ENCODE measurements around the gene PLCXD1. TPM values are rescaled to one million over a fixed set of nuclear protein-coding genes. Genes with fewer than 3 reads are reported as not detected.

The PLCXD1 gene
- polyA plus RNA-seq, 3 donors: 2.9 to 28.7 (median 6.7) TPM

GRCh38 chrX:348461-349117 lies 67.4 kb downstream of the PLCXD1 start:
- no peak overlapping the region for H2AFZ ChIP-seq (ENCODE audit: insufficient read depth, low read depth, low read length, poor library complexity, severe bottlenecking)
- no peak overlapping the region for H3K4me3 ChIP-seq (replicated peaks in 1 of 3; ENCODE audit: low read depth in 2 of 3, low read length in 3 of 3)
- no peak overlapping the region for H3K4me2 ChIP-seq (replicated peaks; ENCODE audit: extremely low read depth, low read length, poor library complexity, severe bottlenecking)
- Mint-ChIP-seq H3K36me3 (peaks cover 28 to 39% of the 10 kb centered on the region in 2 donors), H3K4me1 (no peaks in the 10 kb centered on the region), H3K27ac (no peak overlapping the region), H3K27me3 (ENCODE audit: low read depth in 3 of 3) (peaks cover 0 to 2% (median 0%) of the 10 kb centered on the region in 3 donors), H3K4me3 (no peak overlapping the region), H3K9me3 (peaks cover 17 to 80% (median 38%) of the 10 kb centered on the region in 7 donors)
- intact Hi-C loops (cut with micrococcal nuclease): no loop called here
- DNase-seq: no peak
- no peak overlapping the region for H3K27ac ChIP-seq (ENCODE audit: low read depth in 1 of 2, low read length in 2 of 2)
- peaks cover 32 to 84% of the 10 kb centered on the region in 2 donors for H3K9me3 ChIP-seq (replicated peaks in 1 of 2; ENCODE audit: control insufficient read depth in 1 of 2, insufficient read depth in 1 of 2, low read length in 2 of 2)
- H3K27me3 ChIP-seq (ENCODE audit: control insufficient read depth in 2 of 2, insufficient read depth in 2 of 2, low read length in 2 of 2): no peaks in the 10 kb centered on the region
- no peak overlapping the region for H3K9ac ChIP-seq (ENCODE audit: insufficient read depth, low read length, poor library complexity, severe bottlenecking)
- peaks cover 0 to 20% of the 10 kb centered on the region in 2 donors for H3K36me3 ChIP-seq (replicated peaks in 1 of 2; ENCODE audit: control insufficient read depth in 1 of 2, insufficient read depth in 2 of 2, low read length in 2 of 2)
- H4K20me1 ChIP-seq (ENCODE audit: insufficient read depth, low read length): no peaks in the 10 kb centered on the region
- no peaks in the 10 kb centered on the region for H3K79me2 ChIP-seq (ENCODE audit: insufficient read depth, low read length)
- TF ChIP-seq CTCF (IDR thresholded peaks at IDR 0.05): no peak
- no peaks in the 10 kb centered on the region for H3K4me1 ChIP-seq (ENCODE audit: control insufficient read depth in 1 of 2, insufficient read depth in 2 of 2, low read length in 2 of 2)
- WGBS (ENCODE audit: insufficient coverage): 67% methylated on average over 3 of the region's 11 CpGs

- H3K27ac ChIP-seq (ENCODE audit: low read depth in 1 of 2, low read length in 2 of 2): no peak overlapping the region
- intact Hi-C loops (cut with micrococcal nuclease): no loop called here
- no peaks in the 10 kb centered on the region for H3K4me1 ChIP-seq (ENCODE audit: control insufficient read depth in 1 of 2, insufficient read depth in 2 of 2, low read length in 2 of 2)
- peaks cover 30 to 80% of the 10 kb centered on the region in 2 donors for H3K9me3 ChIP-seq (replicated peaks in 1 of 2; ENCODE audit: control insufficient read depth in 1 of 2, insufficient read depth in 1 of 2, low read length in 2 of 2)
- H3K4me1 Mint-ChIP-seq: no peaks in the 10 kb centered on the region
- H3K36me3 ChIP-seq (replicated peaks in 1 of 2; ENCODE audit: control insufficient read depth in 1 of 2, insufficient read depth in 2 of 2, low read length in 2 of 2): peaks cover 0 to 19% of the 10 kb centered on the region in 2 donors
- 95% methylated on average over 12 of the region's 18 CpGs for WGBS (ENCODE audit: insufficient coverage)
- H3K9me3 Mint-ChIP-seq: peaks cover 17 to 74% (median 37%) of the 10 kb centered on the region in 7 donors
- H3K36me3 Mint-ChIP-seq: peaks cover 28 to 39% of the 10 kb centered on the region in 2 donors
- DNase-seq: no peak
- no peak overlapping the region for H2AFZ ChIP-seq (ENCODE audit: insufficient read depth, low read depth, low read length, poor library complexity, severe bottlenecking)
- no peaks in the 10 kb centered on the region for H3K79me2 ChIP-seq (ENCODE audit: insufficient read depth, low read length)
- H3K27me3 Mint-ChIP-seq (ENCODE audit: low read depth in 3 of 3): peaks cover 0 to 2% (median 0%) of the 10 kb centered on the region in 3 donors
- no peak overlapping the region for H3K9ac ChIP-seq (ENCODE audit: insufficient read depth, low read length, poor library complexity, severe bottlenecking)
- H3K4me3 Mint-ChIP-seq: no peak overlapping the region
- H4K20me1 ChIP-seq (ENCODE audit: insufficient read depth, low read length): no peaks in the 10 kb centered on the region
- no peaks in the 10 kb centered on the region for H3K27me3 ChIP-seq (ENCODE audit: control insufficient read depth in 2 of 2, insufficient read depth in 2 of 2, low read length in 2 of 2)
- TF ChIP-seq CTCF (IDR thresholded peaks at IDR 0.05): no peak
- H3K27ac Mint-ChIP-seq: no peak overlapping the region
- no peak overlapping the region for H3K4me2 ChIP-seq (replicated peaks; ENCODE audit: extremely low read depth, low read length, poor library complexity, severe bottlenecking)
- no peak overlapping the region for H3K4me3 ChIP-seq (replicated peaks in 1 of 3; ENCODE audit: low read depth in 2 of 3, low read length in 3 of 3)
Measured at GRCh38 chrX:349196-349595, 68.0 kb downstream of the PLCXD1 start.

All from CD14-positive monocyte (primary cell).